Body of pancreas (tissue), 4 donors: ENCODE data around the gene NR0B1. TPM values are rescaled to one million over a fixed set of nuclear protein-coding genes. Genes with fewer than 3 reads are reported as not detected.

ENCODE experiments used
- ATAC-seq: fragments of 150-250 bp; one replicate; pipeline ENCODE4 v1.9.1; 2016
- DNase-seq, 4 donors: peaks; one replicate each; pipeline ENCODE4 v3.0.0-alpha.2; 2019
- H3K27ac ChIP-seq, 4 donors: fragments of 200-600 bp; sonication (generic); 1 replicate in 3 of 4; 2 replicates in 1 of 4; pipeline versions ENCODE4 v1.5.1 to v1.6.1; 2016 to 2019; ENCODE audit warnings: mild to moderate bottlenecking in 1 of 4, mixed read lengths in 1 of 4, moderate library complexity in 1 of 4
- H3K27me3 ChIP-seq, 2 donors: fragments of 200-600 bp; sonication (generic); one replicate each; pipeline ENCODE4 v1.6.0; 2016; ENCODE audit warnings: mild to moderate bottlenecking in 1 of 2
- H3K36me3 ChIP-seq, 2 donors: fragments of 200-600 bp; sonication (generic); replicated peaks in 1 of 2; 2 replicates each; pipeline ENCODE4 v1.5.1; 2016; ENCODE audit warnings: low read depth in 2 of 2; ENCODE audit not compliant: insufficient read depth in 1 of 2
- H3K4me1 ChIP-seq: fragments of 200-600 bp; sonication (generic); one replicate; pipeline ENCODE4 v1.6.0; 2016
- H3K4me3 ChIP-seq, 2 donors: fragments of 200-600 bp; sonication (generic); 1 replicate in 1 of 2; 2 replicates in 1 of 2; pipeline ENCODE4 v1.5.1; 2016 to 2019
- H3K9me3 ChIP-seq, 3 donors: fragments of 200-600 bp; sonication (generic); 1 replicate in 2 of 3; 2 replicates in 1 of 3; pipeline ENCODE4 v1.5.1; 2016
- CTCF ChIP-seq, 7 experiments: fragments of 450-650 bp in 4 of 7; fragments of 200-600 bp in 3 of 7; sonication (generic) in 3 of 7; IDR thresholded peaks; one replicate each; pipeline ENCODE4 v1.5.1; 2016 to 2019; ENCODE audit warnings: antibody characterized with exemption in 7 of 7
- POLR2A ChIP-seq, 3 donors: fragments of 450-650 bp; IDR thresholded peaks; one replicate each; pipeline ENCODE4 v1.6.1; 2016; ENCODE audit warnings: antibody characterized with exemption in 3 of 3, mild to moderate bottlenecking in 2 of 3
- WGBS, 2 donors: methylation state at CpG; one replicate each; pipeline ENCODE4 v1.1.5; 2017; 5-methylcytosine and 5-hydroxymethylcytosine counted together
- intact Hi-C: fragments of 100-400 bp; cut with DNase I; formaldehyde crosslinking; loops from one replicate; pipeline ENCODE4 v1.15.1; 2023
- total RNA-seq, 2 donors: library from RNA; depleted of rRNA; stranded (reverse); fragments of >200 nt; gene quantifications; one replicate each; pipeline ENCODE4 v1.1.0, GENCODE V29; 2016

NR0B1 gene
- total RNA-seq, 2 donors from 2014 or later: 0.78 TPM; not detected in 1

- H3K27me3 ChIP-seq: no peaks in the 10 kb centered on the region
- intact Hi-C loops: no loop called here
- ATAC-seq (no peak), DNase-seq (no peak)
- no peak overlapping the region for H3K27ac ChIP-seq
- no peaks in the 10 kb centered on the region for H3K36me3 ChIP-seq
- no peak overlapping the region for H3K4me3 ChIP-seq
- H3K9me3 ChIP-seq: no peaks in the 10 kb centered on the region
- 43 to 69% methylated on average over 1 of the region's 1 CpG for WGBS, 2 donors
- H3K4me1 ChIP-seq: no peaks in the 10 kb centered on the region
- TF ChIP-seq POLR2A (IDR thresholded peaks at IDR 0.05): no peak
- TF ChIP-seq CTCF (IDR thresholded peaks at IDR 0.05): no peak
Measured at GRCh38 chrX:30262763-30263162, 46.4 kb downstream of the NR0B1 start.

- H3K9me3 ChIP-seq: no peaks in the 10 kb centered on the region
- intact Hi-C loops: no loop called here
Measured at GRCh38 chrX:30261012-30261411, 48.2 kb downstream of the NR0B1 start.

GRCh38 chrX:30259927-30260326, 49.3 kb downstream of the NR0B1 start:
- WGBS, 2 donors: 75 to 89% methylated on average over 2 of the region's 2 CpGs
- intact Hi-C loops: no loop called here
- Histone ChIP-seq H3K36me3 (no peaks in the 10 kb centered on the region), H3K27me3 (no peaks in the 10 kb centered on the region), H3K4me3 (no peak overlapping the region), H3K27ac (no peak overlapping the region), H3K9me3 (no peaks in the 10 kb centered on the region), H3K4me1 (no peaks in the 10 kb centered on the region)
- no peak for DNase-seq
- no peak for TF ChIP-seq POLR2A (IDR thresholded peaks at IDR 0.05)
- TF ChIP-seq CTCF (IDR thresholded peaks at IDR 0.05): no peak
- no peak for ATAC-seq

More at GRCh38 chrX:30261012-30261411, 48.2 kb downstream of the NR0B1 start:
- H3K27me3 ChIP-seq: no peaks in the 10 kb centered on the region
- TF ChIP-seq POLR2A (IDR thresholded peaks at IDR 0.05) (no peak), CTCF (IDR thresholded peaks at IDR 0.05) (no peak)
- H3K36me3 ChIP-seq: no peaks in the 10 kb centered on the region
- DNase-seq (no peak), ATAC-seq (no peak)
- H3K4me3 ChIP-seq: no peak overlapping the region
- H3K4me1 ChIP-seq: no peaks in the 10 kb centered on the region
- no peak overlapping the region for H3K27ac ChIP-seq

Other genes starting within 250 kb of the NR0B1 start
- gene MAGEB2, start 93.8 kb downstream of the NR0B1 start, total RNA-seq: not detected
- gene MAGEB3, start 78.7 kb downstream of the NR0B1 start, total RNA-seq: not detected
- gene MAGEB4, start 67.4 kb downstream of the NR0B1 start, total RNA-seq: not detected
- gene MAGEB1, start 62.2 kb downstream of the NR0B1 start, total RNA-seq: not detected